Testis (tissue), 3 donors: ENCODE measurements around the gene RPL18A. TPM values are rescaled to one million over a fixed set of nuclear protein-coding genes. Genes with fewer than 3 reads are reported as not detected.

Experiments used
- DNase-seq: peaks from one replicate; pipeline ENCODE4 v3.0.0-alpha.2; 2019
- H3K27ac ChIP-seq, 2 donors: fragments of 200-600 bp; sonication (generic); one replicate each; pipeline ENCODE4 v1.5.1; 2019
- H3K27me3 ChIP-seq: fragments of 200-600 bp; sonication (generic); one replicate; pipeline ENCODE4 v1.5.1; 2019
- H3K36me3 ChIP-seq: fragments of 200-600 bp; sonication (generic); one replicate; pipeline ENCODE4 v1.5.1; 2017; ENCODE audit warnings: low read depth; ENCODE audit errors: missing control alignments
- H3K4me1 ChIP-seq: fragments of 200-600 bp; sonication (generic); one replicate; pipeline ENCODE4 v1.5.1; 2019
- H3K4me3 ChIP-seq, 2 donors: fragments of 200-600 bp; sonication (generic); one replicate each; pipeline ENCODE4 v1.5.1; 2017 to 2019
- H3K9me3 ChIP-seq: fragments of 200-600 bp; sonication (generic); one replicate; pipeline ENCODE4 v1.5.1; 2017
- POLR2A ChIP-seq: fragments of 450-650 bp; IDR thresholded peaks from one replicate; pipeline ENCODE4 v1.6.1; 2017; ENCODE audit warnings: antibody characterized with exemption, mild to moderate bottlenecking, moderate library complexity
- WGBS, 2 donors: methylation state at CpG; one replicate each; pipeline ENCODE4 v1.1.5; 2018; 5-methylcytosine and 5-hydroxymethylcytosine counted together
- intact Hi-C: fragments of 100-400 bp; cut with DNase I; formaldehyde crosslinking; loops from one replicate; pipeline ENCODE4 v1.15.1; 2023; ENCODE audit warnings: low total_unique reads
- polyA plus RNA-seq: library from polyadenylated mRNA; stranded (reverse); fragments of 350-450 nt; fragmentation: Illumina TruSeq; extraction: RNeasy Lipid Tissue Mini Kit (QIAGEN cat#74804); gene quantifications from one replicate; pipeline ENCODE4 v1.2.3, GENCODE V29; 2014; ENCODE audit warnings: low read depth, low replicate concordance; ENCODE audit not compliant: insufficient read depth
- total RNA-seq, 2 donors: library from RNA; depleted of rRNA; stranded (reverse); fragments of >200 nt; gene quantifications; one replicate each; pipeline ENCODE4 v1.2.3, GENCODE V29; 2016
- TF ChIP-seq, protein P1 (sequence below), 3 experiments: fragments of 450-650 bp in 2 of 3; fragments of 200-600 bp in 1 of 3; sonication (generic) in 1 of 3; IDR thresholded peaks; one replicate each; pipeline ENCODE4 v1.5.1; 2016 to 2019; ENCODE audit warnings: antibody characterized with exemption in 3 of 3, mild to moderate bottlenecking in 2 of 3, moderate library complexity in 1 of 3

The RPL18A gene
- total and polyA plus RNA-seq, 3 donors from 2014 or later, result 551 to 1,098 (median 828) TPM

DNA sequence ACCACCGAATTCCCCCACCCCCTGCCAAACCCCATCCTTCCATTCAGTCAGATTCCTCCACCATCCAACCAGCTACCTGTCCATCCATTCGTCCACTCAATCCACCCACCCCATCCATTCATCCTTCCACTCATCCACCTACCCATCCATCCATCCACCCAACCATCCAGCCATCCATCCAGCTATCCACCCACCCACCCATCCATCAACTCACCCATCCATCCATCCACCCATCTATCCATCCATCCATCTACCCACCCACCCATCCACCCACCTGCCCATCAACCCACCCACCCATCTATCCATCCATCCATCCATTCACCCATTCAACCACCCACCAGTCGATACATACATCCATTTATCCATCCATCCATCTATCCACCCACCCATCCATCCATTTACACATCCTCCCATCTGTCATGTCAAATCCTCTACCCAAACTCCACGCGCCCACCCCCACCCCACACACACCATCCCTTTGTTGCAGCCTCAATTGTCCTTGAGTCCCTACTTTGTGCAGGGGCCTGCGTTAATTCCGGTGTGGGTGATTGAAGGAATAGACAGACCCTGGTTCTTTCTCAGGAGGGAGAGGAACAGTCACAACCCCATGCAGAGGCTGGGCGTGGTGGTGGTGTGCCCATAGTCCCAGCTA lies 6.7 kb downstream of the RPL18A start:
- H3K4me3 ChIP-seq, result no peak overlapping the region
- H3K27me3 ChIP-seq, result no peaks in the 10 kb centered on the region
- no peak for DNase-seq
- TF ChIP-seq, protein P1, sequence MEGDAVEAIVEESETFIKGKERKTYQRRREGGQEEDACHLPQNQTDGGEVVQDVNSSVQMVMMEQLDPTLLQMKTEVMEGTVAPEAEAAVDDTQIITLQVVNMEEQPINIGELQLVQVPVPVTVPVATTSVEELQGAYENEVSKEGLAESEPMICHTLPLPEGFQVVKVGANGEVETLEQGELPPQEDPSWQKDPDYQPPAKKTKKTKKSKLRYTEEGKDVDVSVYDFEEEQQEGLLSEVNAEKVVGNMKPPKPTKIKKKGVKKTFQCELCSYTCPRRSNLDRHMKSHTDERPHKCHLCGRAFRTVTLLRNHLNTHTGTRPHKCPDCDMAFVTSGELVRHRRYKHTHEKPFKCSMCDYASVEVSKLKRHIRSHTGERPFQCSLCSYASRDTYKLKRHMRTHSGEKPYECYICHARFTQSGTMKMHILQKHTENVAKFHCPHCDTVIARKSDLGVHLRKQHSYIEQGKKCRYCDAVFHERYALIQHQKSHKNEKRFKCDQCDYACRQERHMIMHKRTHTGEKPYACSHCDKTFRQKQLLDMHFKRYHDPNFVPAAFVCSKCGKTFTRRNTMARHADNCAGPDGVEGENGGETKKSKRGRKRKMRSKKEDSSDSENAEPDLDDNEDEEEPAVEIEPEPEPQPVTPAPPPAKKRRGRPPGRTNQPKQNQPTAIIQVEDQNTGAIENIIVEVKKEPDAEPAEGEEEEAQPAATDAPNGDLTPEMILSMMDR (IDR thresholded peaks at IDR 0.05), result no peak
- TF ChIP-seq POLR2A, result no peak
- 86 to 87% methylated on average over 8 of the region's 8 CpGs for WGBS, 2 donors
- no peaks in the 10 kb centered on the region for H3K9me3 ChIP-seq
- H3K27ac ChIP-seq, result no peak overlapping the region
- intact Hi-C loops, result no loop called here
- H3K4me1 ChIP-seq, result peaks cover 9% of the 10 kb centered on the region
- H3K36me3 ChIP-seq, result no peaks in the 10 kb centered on the region

DNA sequence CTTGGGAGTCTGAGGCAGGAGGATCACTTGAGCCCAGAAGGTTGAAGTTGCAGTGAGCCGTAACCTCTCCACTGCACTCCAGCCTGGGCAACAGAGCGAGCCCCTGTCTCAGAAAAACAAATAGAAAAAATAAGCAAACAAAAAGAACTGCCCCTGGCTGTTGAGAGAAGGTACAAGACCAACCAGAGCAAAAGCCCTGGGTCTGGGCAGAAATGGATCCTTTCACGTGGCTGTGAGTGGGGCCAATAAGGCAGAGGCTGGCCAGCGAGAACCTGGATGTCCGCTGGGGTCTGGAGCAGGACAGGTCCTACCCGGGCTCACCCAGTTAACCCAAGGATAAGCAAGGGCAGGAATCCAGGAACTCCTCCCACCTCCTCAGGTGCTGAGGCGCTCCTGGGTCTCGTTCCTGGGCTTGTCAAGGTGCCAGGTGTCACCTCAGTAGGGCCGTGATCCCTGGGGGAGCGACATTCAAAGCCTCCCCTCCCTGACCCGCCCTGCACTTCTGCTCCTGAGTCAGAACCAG lies 7.3 kb downstream of the RPL18A start:
- TF ChIP-seq POLR2A, result no peak
- TF ChIP-seq, protein P1 (IDR thresholded peaks at IDR 0.05), result no peak
- WGBS, 2 donors, result 88 to 96% methylated on average over 7 to 11 of the region's 11 CpGs
- Histone ChIP-seq H3K4me1 (peaks cover 5% of the 10 kb centered on the region), H3K36me3 (no peaks in the 10 kb centered on the region), H3K27me3 (no peaks in the 10 kb centered on the region), H3K9me3 (no peaks in the 10 kb centered on the region), H3K27ac (no peak overlapping the region), H3K4me3 (no peak overlapping the region)
- no peak for DNase-seq
- intact Hi-C loops, result no loop called here

DNA sequence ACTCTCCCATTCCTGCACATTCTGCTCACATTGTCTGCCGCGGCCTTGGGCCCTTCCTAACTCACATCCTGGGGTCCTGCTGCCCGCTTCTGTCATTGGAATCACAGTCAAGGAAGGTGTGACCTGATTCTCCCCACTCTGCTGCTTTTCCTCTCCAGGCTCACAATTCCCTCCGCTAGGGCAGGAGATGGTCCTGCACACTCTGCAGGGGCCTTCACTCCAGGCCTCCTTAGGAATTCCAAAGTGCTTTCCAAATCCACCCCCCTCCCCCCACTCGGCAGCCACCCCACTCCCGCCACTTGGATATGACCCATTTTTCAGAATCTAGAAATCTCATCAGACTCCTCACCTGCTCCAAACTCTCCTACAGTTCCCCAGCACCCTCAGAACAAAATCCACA lies 9.0 kb downstream of the RPL18A start:
- Histone ChIP-seq H3K4me1 (peaks cover 11% of the 10 kb centered on the region), H3K9me3 (no peaks in the 10 kb centered on the region), H3K27me3 (no peaks in the 10 kb centered on the region), H3K36me3 (no peaks in the 10 kb centered on the region), H3K27ac (no peak overlapping the region), H3K4me3 (no peak overlapping the region)
- intact Hi-C loops, result no loop called here
- TF ChIP-seq, protein P1 (IDR thresholded peaks at IDR 0.05), result no peak
- TF ChIP-seq POLR2A, result no peak
- 70 to 79% methylated on average over 6 of the region's 6 CpGs for WGBS, 2 donors
- DNase-seq, result no peak

DNA sequence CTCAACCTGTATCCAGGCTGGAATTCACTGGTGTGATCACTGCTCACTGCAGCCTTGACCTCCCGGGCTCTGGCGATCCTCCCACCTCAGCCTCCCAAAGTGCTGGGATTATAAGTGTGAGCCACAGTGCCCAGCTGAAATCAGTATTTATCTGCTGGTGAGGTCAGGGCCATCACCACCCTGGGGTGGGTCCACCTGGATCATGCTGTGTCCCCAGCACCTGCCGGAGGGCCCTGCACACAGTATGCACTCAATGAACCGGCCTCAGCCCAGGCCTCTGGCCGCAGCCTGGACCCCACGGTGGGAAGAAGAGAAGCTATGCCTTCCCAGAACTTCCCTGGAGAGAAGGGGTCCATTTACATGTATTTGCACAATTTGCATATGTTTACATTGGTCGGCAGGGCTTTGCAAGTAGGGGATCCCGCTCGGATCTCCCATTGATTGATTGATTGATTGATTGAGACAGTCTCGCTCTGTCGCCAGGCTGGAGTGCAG lies 9.5 kb downstream of the RPL18A start:
- TF ChIP-seq, protein P1 (IDR thresholded peaks at IDR 0.05), result no peak
- TF ChIP-seq POLR2A, result no peak
- no peak overlapping the region for H3K27ac ChIP-seq
- H3K9me3 ChIP-seq, result no peaks in the 10 kb centered on the region
- no peaks in the 10 kb centered on the region for H3K27me3 ChIP-seq
- WGBS, 2 donors, result 63 to 69% methylated on average over 9 to 11 of the region's 11 CpGs
- intact Hi-C loops, result no loop called here
- peaks cover 7% of the 10 kb centered on the region for H3K4me1 ChIP-seq
- no peak overlapping the region for H3K4me3 ChIP-seq
- H3K36me3 ChIP-seq, result no peaks in the 10 kb centered on the region
- no peak for DNase-seq
